COR-L47 (cell line): ENCODE measurements around the gene COMT.

Source experiments
- DNase-seq: peaks from one replicate; lab custom pipeline; 2025; lab: John Stamatoyannopoulos, UW

The COMT gene

DNA sequence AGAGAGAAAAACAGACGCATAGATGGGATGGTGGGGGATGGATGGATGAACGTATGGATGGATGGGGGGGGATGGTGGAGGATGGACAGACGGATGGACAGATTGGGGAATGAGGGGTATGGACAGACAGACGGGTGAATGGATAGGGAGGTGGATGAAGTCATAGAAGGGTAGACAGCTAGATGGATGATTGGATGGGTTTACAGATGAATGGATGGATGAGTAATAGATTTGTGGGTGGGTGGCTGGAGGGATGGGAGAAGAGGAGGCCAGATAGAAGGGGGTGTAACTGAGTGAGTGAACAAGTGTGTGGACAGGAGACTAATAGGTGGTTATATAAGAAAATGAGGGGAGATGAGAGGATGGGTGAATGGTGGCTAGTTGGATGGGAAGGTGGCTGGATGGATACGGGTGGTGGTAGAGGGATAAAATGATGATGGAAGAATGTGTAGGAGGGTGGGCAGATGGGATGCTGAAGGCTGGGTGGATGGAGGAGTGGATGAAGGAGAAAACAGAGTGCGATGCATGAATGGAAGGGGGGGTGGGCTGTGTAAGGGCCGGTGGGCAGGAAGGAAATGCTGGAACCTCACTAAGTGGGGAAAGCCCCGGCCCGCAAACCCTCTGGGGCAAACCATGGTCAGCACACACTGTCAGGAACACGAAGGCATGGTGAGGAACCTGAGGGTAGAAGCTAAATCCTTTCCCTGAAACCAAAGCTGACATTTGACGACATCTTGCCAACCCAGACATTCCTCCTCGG lies 53.5 kb downstream of the COMT start:
- no peak for DNase-seq

DNA sequence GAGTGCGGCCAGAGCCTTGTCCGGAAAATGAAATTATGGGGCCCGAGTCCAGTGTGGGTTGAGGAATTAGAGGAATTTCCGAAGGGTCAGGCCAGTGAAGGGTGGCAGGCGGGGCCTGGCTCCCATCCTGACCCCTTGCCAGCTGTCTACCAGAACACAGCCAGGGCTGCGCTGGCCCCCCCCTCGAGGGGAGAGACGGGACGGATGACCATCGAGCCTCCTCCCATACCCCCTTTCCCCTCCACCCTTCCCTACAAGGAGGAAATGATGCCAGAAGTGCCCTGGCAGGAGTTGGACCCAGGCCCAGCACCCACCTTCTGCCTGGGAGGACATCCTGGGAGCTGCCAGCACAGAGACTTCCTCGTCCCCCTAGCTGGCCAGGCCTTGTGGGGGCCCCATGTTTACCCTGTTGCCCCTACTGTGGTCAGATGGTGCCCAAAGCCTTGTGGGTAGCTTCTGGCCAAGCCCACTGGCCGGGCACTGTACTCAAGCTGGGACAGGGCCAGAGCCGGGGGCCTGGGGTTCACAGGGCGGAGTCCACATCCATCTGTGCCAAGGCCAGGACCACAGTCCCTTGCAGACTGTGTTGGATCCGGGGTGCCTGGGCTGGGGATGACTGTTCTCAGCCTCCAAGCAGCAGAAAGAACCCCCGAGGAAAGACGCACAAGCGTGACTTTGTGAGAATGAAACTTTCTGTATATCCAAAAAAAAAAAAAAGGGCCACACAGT lies 54.2 kb downstream of the COMT start:
- DNase-seq, result no peak

DNA sequence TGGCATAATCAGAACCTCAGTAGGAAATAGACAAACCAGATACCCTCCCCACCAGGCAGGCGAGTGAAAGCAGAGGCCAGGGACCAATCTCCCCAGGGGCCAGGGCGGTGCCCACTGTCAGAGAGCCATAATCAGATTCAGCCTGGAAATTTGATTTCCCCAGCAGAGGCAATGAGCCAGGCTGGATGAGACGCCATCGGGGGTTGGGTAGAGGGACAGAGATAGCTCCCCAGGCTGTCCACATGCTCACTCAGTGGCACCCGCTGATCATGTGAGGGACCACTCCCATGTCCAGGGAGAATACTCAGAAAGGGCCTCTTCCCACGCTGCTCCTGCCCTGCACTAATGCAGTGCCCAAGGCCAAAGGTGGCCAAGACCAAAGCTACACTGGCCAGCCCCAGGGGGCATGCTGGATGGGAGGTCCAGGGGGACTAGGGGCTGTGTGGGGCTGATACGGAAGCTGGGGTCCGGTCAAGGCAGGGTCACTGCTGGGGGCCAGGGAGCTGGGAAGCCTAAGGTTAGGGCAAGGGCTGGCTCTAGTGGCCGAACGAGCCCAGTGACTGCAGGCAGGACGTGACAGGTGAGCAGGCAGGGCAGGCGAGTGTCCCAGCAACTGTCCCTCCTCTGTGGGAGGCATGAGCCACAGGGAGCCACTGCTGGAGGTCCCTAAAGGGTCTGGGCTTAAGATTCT lies 55.3 kb downstream of the COMT start:
- DNase-seq, result no peak

DNA sequence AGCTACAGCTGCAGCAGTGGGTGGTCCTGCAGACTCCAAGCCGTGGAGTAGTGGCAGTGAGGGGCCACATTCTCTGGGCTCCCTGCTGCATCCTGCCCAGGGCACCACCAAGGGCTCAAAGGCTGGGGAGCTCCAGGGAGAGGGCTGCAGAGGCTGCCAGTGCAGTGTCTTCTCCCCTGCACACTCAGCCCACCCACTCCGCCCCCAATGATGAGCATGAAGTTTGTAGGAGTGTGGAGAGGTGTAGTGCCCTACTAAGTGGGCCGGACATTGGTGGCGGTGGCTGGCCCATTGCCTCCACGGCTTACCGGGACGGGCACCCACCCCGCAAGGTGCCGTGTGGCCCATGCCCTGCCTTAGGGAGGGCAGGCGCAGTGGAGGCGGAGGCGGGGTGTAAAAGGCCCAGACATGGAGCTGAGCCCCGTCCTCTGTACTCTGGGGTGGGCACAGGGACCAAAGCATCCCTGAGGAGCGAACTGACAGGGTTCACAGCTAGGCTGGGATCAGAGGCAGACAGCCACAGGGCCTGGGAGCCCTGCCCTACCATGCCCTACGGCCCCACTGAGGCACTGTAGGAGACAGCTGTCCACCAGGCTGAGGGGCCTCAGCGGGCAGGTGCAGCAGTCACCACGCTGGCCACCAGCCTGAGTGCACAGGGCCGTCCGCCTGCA lies 56.1 kb downstream of the COMT start:
- DNase-seq, result no peak

DNA sequence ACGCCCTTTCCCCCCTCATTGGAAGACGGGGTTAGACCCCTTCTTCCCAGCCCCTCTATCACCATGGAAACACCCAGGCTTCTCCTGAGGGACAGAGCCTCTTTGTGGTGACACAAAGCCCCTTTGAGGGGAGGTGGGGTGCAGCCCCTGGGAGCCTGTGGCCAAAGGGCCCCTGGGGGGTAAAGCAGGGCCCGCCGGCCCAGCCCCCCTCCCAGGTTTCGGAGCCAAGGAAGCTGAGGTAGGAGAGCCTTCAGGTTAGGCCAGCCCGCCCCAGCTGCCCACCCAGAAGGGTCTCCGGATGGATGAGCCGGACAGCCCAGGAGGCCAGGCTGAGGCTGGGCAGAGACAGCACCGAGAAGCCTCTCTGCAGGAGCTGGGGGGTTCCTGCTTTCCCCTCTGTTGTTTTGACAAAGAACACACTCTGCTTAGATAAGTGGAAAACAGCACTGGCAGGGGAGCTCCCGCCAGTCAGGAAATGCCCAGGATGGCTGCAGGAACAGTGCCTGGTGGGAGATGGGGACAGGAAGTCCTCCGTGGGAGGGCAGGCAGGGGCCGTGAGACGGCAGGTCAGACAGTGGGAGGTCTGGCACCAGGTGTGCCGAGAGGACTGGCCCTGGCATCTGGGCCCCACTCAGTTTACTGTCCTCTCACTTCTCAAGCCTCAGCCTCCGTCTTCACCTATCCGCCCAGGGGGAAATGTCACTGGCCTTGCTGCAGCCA lies 56.8 kb downstream of the COMT start:
- DNase-seq, result peak; percentile 62

DNA sequence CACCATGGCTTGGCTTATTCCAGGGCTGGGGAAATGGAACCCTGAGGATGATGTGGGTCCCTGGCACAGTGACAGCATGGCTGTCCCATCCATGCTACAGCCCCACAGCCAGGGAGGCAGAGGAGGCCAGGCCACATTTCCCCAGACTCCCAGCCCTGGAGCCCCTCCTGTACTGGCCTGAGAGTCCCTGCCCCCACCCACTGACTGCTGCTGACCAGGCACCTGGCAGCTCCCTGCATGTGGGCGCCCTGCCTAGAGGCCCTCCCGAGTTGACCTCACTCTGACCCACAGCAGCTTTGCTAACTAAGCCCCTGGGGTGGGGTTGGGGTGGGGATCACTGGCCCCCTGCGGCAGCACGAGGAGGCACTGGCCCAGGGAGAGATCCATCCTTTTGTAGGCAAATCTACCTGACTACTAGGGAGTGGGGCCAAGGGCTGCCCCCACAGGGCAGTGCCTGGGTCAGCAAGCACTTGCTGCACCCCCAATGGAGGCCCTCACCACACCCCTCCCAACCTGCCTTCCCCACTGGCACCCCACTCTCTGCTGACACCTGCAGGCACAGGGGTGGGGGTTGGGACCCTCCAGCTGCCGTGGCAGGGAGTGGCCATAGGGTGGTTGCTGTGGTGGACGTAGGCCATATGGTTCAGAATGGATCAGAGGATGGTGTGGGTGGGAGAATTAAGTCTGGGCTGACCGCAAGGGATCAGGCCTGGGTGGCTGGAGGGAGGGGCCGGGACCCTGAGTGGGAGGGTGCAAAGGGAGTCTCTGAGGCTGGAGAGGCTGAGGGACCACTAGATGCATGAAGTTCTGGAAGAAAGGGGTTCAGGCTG lies 57.6 kb downstream of the COMT start:
- no peak for DNase-seq

DNA sequence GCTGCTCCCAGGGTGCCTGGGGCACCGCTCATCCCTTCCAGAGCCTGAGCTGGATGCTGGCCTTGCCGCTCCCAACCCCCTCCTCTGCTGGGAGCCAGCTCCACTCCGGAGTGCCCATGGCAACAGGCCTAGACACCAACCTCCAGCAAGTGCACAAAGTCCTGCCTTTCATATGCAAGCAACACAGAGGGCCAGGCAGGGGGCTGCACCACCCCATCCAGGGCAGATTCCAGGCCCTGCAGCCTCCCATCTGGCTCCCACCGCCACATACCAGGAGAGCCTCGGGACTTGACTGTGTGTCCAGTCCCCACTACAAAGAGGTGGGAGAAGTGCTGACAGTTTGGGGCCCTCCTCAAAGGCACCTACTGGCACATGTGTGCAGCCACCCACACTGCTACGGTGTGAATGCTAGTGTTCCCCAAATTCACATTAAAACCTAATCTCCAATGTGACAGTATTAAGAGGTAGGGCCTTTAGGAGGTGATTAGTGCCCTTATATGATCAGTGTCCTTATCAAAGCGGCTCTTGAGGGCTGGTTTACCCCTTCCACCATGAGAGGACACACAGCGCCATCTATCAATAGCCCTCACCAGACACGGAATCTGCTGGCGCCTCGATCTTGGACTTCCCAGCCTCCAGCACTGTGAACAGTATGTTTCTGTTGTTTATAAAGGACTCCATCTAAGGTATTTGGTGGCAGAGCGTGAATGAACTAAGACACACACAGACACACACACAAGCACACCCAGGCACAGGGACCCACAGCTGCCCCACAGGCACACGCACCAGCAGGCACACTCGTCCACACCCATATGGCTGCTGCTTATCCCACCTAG lies 58.9 kb downstream of the COMT start:
- DNase-seq, result no peak

DNA sequence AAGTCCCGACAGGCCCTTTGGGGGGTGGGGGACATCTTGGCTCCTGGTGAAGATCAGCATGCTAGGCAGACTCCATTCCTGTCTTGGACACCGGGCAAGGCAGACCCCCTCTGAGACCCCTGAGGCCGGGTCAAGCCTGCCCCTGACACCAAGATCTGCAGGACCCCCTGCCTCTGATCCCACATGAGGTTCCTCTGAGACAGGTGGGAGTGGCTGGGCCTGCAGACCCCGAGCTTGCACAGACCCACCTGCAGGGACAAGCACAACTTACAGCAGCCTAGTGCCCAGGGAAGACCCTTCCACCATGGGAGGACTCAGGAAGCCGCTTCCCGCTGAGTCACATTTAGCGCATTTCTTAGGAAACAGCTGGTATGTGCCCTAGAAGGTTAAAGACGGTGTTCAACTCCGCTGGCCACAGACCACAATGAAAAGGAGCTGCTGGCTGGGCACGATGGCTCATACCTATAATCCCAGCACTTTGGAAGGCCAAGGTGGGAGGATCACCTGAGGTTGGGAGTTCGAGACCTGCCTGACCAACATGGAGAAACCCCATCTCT lies 59.6 kb downstream of the COMT start:
- DNase-seq, result no peak

DNA sequence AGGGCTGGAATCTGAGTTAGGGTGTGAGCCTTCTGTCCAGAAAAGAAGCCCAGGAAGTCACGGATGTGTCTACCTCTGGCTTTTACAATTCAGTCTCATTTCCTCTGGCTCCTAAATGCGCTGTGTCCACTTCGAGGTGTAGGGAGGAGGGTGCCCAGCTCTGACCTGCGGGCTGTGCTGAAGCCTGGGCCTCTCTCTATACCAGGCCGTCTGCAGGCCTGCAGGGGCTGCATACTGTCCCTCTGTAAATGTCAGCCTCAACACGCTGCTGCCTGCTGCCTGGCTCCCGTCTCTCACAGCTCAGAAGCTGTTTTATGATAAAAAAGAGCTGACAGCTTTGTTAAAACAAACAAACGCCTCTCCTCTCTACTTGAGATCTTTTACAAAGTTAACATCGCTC lies 60.6 kb downstream of the COMT start:
- DNase-seq, result no peak

DNA sequence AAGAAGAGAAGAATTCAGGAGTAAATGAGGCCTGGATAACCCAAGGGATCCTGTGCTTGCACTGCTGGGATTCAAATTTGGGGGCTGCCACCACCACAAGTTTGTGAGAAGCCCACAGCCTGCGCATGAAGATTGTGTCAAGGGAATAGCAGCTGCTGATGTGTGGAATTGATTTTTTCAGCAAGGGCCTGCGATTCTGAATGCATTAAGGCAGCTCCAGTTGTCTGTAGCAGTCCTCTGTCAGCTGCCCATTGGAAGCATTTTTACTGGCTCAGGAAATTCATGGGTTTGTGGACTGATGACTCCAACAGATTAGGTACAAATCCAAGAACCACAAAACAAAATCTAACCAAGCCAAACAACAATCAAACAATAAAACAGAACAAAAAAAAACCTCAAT lies 61.1 kb downstream of the COMT start:
- no peak for DNase-seq

DNA sequence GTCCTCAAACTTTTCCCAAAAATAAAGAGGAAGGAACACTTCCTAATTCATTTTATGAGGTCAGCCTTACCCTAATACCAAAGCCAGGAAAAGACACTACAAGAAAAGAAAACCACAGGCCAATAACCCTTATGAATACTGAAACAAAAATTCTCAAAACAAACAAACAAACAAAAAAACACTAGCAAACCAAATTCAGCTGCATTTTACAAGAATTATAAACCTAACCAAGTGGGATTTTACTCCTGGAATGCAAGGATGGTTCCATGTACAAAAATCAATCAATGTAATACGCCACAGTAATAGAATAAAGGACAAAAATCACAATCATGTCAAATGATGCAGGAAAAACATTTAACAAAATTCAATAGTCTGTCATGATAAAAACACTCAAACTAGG lies 61.7 kb downstream of the COMT start:
- DNase-seq, result no peak

DNA sequence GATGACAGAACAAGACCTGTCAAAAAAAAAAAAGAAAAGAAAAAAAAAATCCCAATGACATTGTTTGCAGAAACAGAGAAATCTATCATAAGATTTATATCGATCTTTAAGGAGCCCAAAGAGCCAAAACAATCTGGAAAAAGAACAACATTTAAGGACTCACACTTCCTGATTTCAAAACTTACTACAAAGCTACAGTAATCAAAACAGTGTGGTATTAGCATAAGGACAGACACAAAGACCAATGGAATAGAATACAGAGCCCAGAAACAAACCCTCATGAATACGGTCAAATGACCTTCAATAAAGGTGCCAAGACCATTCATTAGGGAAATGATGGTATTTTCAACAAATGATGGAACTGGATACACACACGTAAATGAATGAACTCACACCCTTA lies 62.9 kb downstream of the COMT start:
- DNase-seq, result no peak

DNA sequence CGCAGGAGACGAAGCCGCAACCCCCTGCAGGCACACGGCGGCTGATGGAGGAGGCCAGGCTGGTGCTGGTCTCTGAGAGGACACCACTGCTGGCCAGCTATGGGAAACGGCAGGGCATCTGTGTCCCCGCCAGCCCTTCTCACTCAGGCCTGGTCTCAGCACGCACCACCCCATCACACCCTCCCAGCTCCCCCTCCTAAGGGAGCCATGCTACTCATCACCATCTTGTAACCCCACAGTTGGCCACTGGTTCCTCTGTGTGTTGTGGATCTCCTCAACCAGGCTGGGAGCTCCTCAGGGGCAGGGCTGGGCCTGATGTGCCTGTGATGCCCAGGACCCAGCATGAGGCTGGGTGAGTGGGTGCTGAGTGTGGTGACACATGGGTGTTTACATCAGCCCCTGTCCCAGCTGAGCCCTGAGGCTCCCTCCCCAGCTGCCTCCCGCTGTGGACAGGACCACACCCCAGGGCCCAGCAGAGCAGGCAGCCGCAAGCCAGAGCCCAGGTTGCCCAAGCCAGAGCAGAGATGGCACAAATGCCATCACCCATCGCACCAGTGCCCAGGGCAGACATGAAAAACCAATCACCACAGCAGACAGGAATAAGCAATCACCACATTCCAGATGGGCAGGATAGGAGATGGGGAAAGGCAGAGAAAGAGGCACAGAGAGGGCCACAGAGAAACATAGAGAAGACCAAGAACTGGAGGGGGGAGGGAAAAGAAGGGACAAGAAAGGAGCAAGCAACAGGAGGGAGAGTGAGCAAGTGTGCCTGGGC lies 66.8 kb downstream of the COMT start:
- no peak for DNase-seq

DNA sequence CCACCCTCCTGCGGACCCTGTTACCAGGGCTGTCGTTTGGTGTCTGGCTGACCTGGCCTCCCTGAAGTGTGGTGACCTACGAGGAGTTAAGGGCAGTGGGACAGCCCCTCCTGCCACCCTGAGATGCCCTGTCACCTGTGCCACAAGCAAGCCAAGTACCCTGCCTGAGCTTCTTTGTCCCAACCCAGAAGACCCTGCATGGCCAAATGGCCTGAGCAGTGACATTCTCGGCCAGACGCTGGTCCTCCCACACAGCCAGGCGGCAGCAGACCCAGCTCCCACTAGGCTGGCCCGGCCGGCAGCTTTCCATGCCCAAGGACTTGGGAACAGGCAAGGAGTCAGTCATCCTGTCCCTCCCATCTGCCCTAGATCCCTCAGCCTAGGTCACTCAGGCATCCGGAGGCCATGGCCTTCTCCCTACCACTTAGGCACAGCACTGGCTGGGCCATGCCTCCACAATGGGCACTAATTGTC lies 67.5 kb downstream of the COMT start:
- no peak for DNase-seq

DNA sequence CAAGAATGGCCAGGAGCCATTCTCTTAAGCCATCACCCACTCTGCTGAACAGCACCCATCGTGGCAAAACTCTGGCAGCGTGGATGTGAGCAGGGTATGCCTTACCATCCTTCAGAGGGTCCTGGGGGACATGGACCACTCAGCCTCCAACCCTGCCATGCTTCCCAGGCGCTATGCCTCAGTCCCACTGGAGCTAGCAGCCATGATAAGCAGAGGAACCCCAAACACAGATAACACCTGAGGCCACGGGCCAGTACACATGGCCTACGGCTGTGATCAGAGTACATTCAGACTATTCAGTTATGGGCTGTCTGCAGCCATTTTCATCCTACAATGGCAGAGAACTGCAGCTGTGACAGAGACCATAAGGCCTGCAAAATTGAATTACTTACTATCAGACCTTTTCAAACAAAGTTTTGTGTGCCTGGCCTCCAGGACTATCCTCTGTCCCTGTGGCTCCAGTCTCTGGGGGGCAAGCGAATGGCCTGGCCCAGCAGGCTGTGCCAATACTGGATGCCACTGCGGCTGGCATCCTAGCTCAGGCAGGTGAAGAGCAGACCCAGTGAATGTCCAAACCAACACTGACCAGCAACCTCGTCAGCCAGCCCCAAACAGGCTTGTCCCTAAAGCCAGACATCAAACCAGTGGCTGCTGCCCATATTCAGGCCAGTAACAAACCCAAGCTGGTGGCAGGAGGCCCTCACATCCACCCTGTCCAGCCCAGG lies 68.2 kb downstream of the COMT start:
- DNase-seq, result no peak

DNA sequence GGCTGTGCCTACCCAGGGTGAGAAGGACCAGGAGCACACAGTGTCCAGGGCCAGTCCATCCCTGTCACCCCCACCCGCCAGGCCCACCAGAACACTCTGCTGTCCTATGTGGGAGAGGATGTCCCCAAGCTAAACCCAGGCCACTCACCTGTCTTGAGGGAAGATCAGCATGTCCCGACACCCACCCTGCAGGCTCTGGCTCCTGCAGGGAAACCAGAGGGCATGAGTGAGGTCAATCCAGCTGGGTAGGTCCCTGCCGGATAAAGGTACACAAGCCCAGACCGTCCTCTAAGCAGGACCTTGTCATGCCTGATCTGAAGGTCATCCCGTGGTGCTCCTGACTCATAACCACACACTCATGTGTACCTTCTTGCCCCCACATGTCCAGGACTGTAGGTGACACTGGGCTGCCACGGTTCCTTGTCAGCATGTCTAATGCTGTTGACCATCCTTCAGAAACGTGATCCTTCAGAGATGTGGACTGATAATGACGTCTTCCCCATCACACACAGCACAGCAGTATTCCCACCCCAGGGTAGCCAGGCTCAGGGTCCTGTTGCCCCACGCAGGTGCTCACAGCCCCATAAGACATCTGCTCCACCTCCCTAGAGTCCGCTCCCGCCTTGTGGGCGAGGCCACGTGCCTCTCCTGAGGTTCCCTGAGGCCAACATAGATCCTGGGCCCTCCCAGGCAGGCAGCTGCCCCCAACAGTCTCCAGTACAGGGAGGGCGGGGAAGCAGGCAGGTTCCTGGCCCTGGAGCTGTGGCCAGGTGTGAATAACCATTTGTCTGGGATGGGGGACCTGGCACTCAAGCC lies 68.9 kb downstream of the COMT start:
- no peak for DNase-seq
